IMR-90 (cell line): ENCODE data around the gene GABARAPL1.

Experiments
- CEBPB ChIP-seq: IDR thresholded peaks from 2 replicates; pipeline ENCODE4 v1.6.1; 2012; ENCODE audit warnings: low read depth, low read length, improper control_type of control experiment
- CTCF ChIP-seq: conservative IDR thresholded peaks from 2 replicates; pipeline ENCODE4 v1.5.1; 2012; ENCODE audit warnings: mild to moderate bottlenecking, low read depth, low read length, improper control_type of control experiment
- MAFK ChIP-seq: IDR thresholded peaks from 2 replicates; pipeline ENCODE4 v1.6.1; 2012; ENCODE audit warnings: low read depth, low read length, improper control_type of control experiment
- NFE2L2 ChIP-seq: fragments of 150-350 bp; IDR thresholded peaks from 2 replicates; pipeline ENCODE4 v1.6.1; 2016; ENCODE audit warnings: low read depth, mild to moderate bottlenecking, low read length
- POLR2A ChIP-seq: IDR thresholded peaks from 2 replicates; pipeline ENCODE4 v1.6.1; 2012; ENCODE audit warnings: mild to moderate bottlenecking, low read depth, low read length
- RCOR1 ChIP-seq: IDR thresholded peaks from 2 replicates; pipeline ENCODE4 v1.6.1; 2012; ENCODE audit warnings: mild to moderate bottlenecking, low read length, improper control_type of control experiment; ENCODE audit not compliant: insufficient replicate concordance

- TF ChIP-seq CTCF (no peak), POLR2A (no peak), RCOR1 (no peak), MAFK (no peak), CEBPB (no peak), NFE2L2 (no peak)
These were observed 34.9 kb downstream of the GABARAPL1 start for GRCh38 chr12:10247436-10248058.
